K562 (cell line): ENCODE measurements around the gene FGF14. TPM values are rescaled to one million over a fixed set of nuclear protein-coding genes. Genes with fewer than 3 reads are reported as not detected.

Experiments used
- ETV5 ChIP-seq: sonication (generic); formaldehyde crosslinking; IDR thresholded peaks from 2 replicates; pipeline ENCODE4 v1.4.0; 2020; ENCODE audit warnings: low read depth, mild to moderate bottlenecking, missing genetic modification reagents
- KLF16 ChIP-seq: IDR thresholded peaks from 2 replicates; pipeline ENCODE4 v1.6.1; 2016; ENCODE audit warnings: antibody characterized with exemption
- PHF8 ChIP-seq: fragments of 200-600 bp; sonication (generic); IDR thresholded peaks from 2 replicates; pipeline ENCODE4 v1.6.1; 2012; ENCODE audit warnings: mixed run types, mild to moderate bottlenecking, inconsistent platforms, low read length, moderate library complexity, borderline replicate concordance
- PTBP1 ChIP-seq: fragments of 200-400 bp; formaldehyde crosslinking; IDR thresholded peaks from 2 replicates; pipeline ENCODE4 v1.6.1; 2017; ENCODE audit warnings: low read depth, low read length
- SLC30A9 ChIP-seq: fragments of 250-450 bp; sonication (Bioruptor Pico); IDR thresholded peaks from 2 replicates; pipeline ENCODE4 v1.8.0; 2022; ENCODE audit warnings: mild to moderate bottlenecking, moderate library complexity
- TEAD1 ChIP-seq, 2 experiments: fragments of 450-650 bp in 1 of 2; sonication (generic) in 1 of 2; formaldehyde crosslinking; IDR thresholded peaks; 2 replicates each; pipeline versions ENCODE4 v1.4.0 to v1.8.0; 2020 to 2022; ENCODE audit warnings: mild to moderate bottlenecking in 2 of 2, missing genetic modification reagents in 1 of 2
- ZNF668 ChIP-seq: fragments of 250-450 bp; sonication (Bioruptor Pico); IDR thresholded peaks from 2 replicates; pipeline ENCODE4 v1.8.0; 2022; ENCODE audit warnings: mild to moderate bottlenecking, inconsistent platforms
- polyA plus RNA-seq, 8 experiments: library from polyadenylated mRNA; depleted of rRNA in 4 of 8; stranded (reverse) in 5 of 8; unstranded in 3 of 8; fragments of >200 nt; fragmentation: Nextera tagmentation in 2 of 8; fragmentation: Illumina TruSeq in 1 of 8; extraction: Ambion mirVana in 2 of 8; extraction: Trizol in 1 of 8; gene quantifications; 2 replicates each; pipeline versions ENCODE4 v1.2.1 to v1.2.3, GENCODE V29; 2011 to 2014; ENCODE audit warnings: inconsistent platforms in 1 of 8, missing spikeins in 1 of 8
- total RNA-seq, 7 experiments: library from RNA; depleted of rRNA in 6 of 7; stranded (reverse); fragments of >200 nt in 6 of 7; fragmentation: Illumina TruSeq in 2 of 7; extraction: Trizol in 2 of 7; gene quantifications; 2 replicates each; pipeline versions ENCODE4 v1.2.1 to v1.2.3, GENCODE V29; 2011 to 2021; ENCODE audit warnings: low replicate concordance in 1 of 7
- TF ChIP-seq, protein P1 (sequence below), 2 experiments: fragments of 450-650 bp; formaldehyde crosslinking in 1 of 2; IDR thresholded peaks; 2 replicates each; pipeline versions ENCODE4 v1.4.0 to v1.6.1; 2014 to 2020; ENCODE audit warnings: mild to moderate bottlenecking in 2 of 2, borderline replicate concordance in 1 of 2, low read depth in 1 of 2
- TF ChIP-seq, protein P2 (sequence below): sonication (generic); formaldehyde crosslinking; IDR thresholded peaks from 2 replicates; pipeline ENCODE4 v1.8.0; 2022; ENCODE audit warnings: mild to moderate bottlenecking, missing genetic modification reagents
- TF ChIP-seq, protein P3 (sequence below): fragments of 250-450 bp; sonication (Bioruptor Pico); IDR thresholded peaks from 2 replicates; pipeline ENCODE4 v1.4.0; 2020; ENCODE audit warnings: mild to moderate bottlenecking, moderate library complexity, borderline replicate concordance

Gene FGF14
- total and polyA plus RNA-seq, 9 of the 15 experiments (the other 6 are each of a cell fraction or from before 2014, with no cell fraction given): not detected

DNA sequence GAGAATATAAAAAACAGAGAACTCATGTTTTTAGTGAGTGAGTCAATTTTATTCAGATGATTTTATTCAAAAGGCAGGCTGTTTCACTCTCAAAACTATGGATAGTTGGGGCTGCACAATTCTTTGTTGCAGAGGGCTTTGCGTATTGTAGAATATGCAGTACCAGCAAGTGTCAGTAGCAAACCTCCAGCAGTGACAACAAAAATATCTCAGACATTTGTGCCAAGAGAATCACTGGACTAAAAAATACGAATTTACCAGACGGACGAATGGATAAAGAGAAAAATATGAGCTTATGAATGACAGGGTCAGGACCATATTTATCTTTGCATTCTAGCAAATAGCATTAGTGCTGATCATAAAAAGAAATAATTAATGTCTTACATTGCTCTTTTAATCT is 359.1 kb downstream of the FGF14 start (continued):
- TF ChIP-seq, protein P1, sequence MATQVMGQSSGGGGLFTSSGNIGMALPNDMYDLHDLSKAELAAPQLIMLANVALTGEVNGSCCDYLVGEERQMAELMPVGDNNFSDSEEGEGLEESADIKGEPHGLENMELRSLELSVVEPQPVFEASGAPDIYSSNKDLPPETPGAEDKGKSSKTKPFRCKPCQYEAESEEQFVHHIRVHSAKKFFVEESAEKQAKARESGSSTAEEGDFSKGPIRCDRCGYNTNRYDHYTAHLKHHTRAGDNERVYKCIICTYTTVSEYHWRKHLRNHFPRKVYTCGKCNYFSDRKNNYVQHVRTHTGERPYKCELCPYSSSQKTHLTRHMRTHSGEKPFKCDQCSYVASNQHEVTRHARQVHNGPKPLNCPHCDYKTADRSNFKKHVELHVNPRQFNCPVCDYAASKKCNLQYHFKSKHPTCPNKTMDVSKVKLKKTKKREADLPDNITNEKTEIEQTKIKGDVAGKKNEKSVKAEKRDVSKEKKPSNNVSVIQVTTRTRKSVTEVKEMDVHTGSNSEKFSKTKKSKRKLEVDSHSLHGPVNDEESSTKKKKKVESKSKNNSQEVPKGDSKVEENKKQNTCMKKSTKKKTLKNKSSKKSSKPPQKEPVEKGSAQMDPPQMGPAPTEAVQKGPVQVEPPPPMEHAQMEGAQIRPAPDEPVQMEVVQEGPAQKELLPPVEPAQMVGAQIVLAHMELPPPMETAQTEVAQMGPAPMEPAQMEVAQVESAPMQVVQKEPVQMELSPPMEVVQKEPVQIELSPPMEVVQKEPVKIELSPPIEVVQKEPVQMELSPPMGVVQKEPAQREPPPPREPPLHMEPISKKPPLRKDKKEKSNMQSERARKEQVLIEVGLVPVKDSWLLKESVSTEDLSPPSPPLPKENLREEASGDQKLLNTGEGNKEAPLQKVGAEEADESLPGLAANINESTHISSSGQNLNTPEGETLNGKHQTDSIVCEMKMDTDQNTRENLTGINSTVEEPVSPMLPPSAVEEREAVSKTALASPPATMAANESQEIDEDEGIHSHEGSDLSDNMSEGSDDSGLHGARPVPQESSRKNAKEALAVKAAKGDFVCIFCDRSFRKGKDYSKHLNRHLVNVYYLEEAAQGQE (IDR thresholded peaks at IDR 0.05; ENCODE audit: borderline replicate concordance): no peak
- TF ChIP-seq, protein P1 (CRISPR knock-in tag; IDR thresholded peaks at IDR 0.05; ENCODE audit: low read depth): no peak
- no peak for TF ChIP-seq TEAD1 (CRISPR knock-in tag; IDR thresholded peaks at IDR 0.05)
- TF ChIP-seq PHF8: no peak
- TF ChIP-seq SLC30A9 (CRISPR knock-in tag): no peak
- no peak for TF ChIP-seq ETV5 (CRISPR knock-in tag)
- TF ChIP-seq ZNF668 (CRISPR knock-in tag): no peak
- TF ChIP-seq, protein P2, sequence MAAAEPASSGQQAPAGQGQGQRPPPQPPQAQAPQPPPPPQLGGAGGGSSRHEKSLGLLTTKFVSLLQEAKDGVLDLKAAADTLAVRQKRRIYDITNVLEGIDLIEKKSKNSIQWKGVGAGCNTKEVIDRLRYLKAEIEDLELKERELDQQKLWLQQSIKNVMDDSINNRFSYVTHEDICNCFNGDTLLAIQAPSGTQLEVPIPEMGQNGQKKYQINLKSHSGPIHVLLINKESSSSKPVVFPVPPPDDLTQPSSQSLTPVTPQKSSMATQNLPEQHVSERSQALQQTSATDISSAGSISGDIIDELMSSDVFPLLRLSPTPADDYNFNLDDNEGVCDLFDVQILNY: no peak
- TF ChIP-seq KLF16: no peak
- TF ChIP-seq, protein P3, sequence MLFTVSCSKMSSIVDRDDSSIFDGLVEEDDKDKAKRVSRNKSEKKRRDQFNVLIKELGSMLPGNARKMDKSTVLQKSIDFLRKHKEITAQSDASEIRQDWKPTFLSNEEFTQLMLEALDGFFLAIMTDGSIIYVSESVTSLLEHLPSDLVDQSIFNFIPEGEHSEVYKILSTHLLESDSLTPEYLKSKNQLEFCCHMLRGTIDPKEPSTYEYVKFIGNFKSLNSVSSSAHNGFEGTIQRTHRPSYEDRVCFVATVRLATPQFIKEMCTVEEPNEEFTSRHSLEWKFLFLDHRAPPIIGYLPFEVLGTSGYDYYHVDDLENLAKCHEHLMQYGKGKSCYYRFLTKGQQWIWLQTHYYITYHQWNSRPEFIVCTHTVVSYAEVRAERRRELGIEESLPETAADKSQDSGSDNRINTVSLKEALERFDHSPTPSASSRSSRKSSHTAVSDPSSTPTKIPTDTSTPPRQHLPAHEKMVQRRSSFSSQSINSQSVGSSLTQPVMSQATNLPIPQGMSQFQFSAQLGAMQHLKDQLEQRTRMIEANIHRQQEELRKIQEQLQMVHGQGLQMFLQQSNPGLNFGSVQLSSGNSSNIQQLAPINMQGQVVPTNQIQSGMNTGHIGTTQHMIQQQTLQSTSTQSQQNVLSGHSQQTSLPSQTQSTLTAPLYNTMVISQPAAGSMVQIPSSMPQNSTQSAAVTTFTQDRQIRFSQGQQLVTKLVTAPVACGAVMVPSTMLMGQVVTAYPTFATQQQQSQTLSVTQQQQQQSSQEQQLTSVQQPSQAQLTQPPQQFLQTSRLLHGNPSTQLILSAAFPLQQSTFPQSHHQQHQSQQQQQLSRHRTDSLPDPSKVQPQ (CRISPR knock-in tag): no peak
- TF ChIP-seq PTBP1: no peak
- TF ChIP-seq, all 486 proteins: peak for 0
